Stimulated activated memory B cell treated with anti-CD40 and anti-IgM and Interleukin-4, amounts not matched to agents 10 μg/mL and 1 μg/mL and 100 μg/mL, for 72 hours (primary cell): ENCODE results near the gene ATXN2.
A peak's percentile ranks its signal among the peaks of the same experiment; 100 is the strongest.
"Not testable (repeated sequence)": the region's sequence is repeated elsewhere in the genome, so short reads cannot be mapped to it uniquely, and the experiment has no call there.

ENCODE experiments used
- ATAC-seq: fragments of 150-1000 bp; cut with Tn5 transposase; 2 replicates; pipeline ENCODE4 v1.10.0; 2021
- H3K27ac Mint-ChIP-seq: one replicate; pipeline ENCODE4 v1.8.0; 2022; ENCODE audit warnings: mild to moderate bottlenecking, mixed read lengths
- H3K27me3 Mint-ChIP-seq: one replicate; pipeline ENCODE4 v1.8.0; 2022; ENCODE audit warnings: mixed read lengths
- H3K36me3 Mint-ChIP-seq: one replicate; pipeline ENCODE4 v1.8.0; 2022; ENCODE audit warnings: mixed read lengths
- H3K4me1 Mint-ChIP-seq: one replicate; pipeline ENCODE4 v1.8.0; 2022; ENCODE audit warnings: mixed read lengths
- H3K4me3 Mint-ChIP-seq: one replicate; pipeline ENCODE4 v1.8.0; 2022; ENCODE audit warnings: mild to moderate bottlenecking, moderate library complexity, mixed read lengths
- H3K9me3 Mint-ChIP-seq: one replicate; pipeline ENCODE4 v1.8.0; 2022; ENCODE audit warnings: mixed read lengths

The ATXN2 gene

DNA sequence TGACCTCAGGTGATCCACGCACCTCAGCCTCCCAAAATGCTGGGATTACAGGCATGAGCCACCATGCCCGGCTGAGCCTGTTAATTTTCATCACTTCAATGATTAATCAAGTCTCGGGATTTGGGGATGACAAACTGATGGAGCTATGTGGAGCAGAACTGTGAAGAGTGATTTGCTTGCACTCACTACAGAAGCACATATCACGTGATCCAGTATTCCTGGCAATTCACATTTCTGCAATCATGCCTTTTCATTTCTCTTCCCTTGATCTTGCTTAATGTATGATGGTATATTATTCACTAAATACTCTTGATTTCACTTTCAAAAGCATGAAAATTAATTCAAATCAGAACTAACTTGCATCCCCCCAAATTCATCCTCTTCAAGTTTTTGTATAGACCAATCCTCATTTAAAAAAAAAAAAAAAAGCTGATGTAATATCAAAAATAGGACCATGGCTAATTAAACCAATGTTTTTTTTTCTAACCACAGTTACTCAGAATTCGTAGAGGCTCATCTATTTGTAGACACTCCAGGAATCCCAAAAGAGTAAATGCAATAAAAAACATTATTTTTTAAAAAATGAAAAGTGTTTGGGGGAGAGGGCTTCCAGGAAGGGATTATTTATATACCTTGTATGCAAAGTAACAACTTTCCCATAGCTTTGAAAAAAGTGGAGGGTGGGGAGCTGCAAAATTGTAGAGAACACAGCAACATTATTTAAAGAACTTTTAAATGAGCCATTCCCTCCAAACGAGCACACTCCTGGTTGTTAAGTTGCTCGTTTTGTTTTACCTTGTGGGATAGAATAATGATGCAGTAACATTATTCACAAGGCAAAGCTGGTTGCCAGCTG lies 7.0 kb upstream of the ATXN2 start:
- ATAC-seq = no peak
- no peak overlapping the region for H3K27ac Mint-ChIP-seq
- H3K9me3 Mint-ChIP-seq = no peaks in the 10 kb centered on the region
- H3K27me3 Mint-ChIP-seq = no peaks in the 10 kb centered on the region
- no peak overlapping the region for H3K4me3 Mint-ChIP-seq
- no peaks in the 10 kb centered on the region for H3K36me3 Mint-ChIP-seq
- no peaks in the 10 kb centered on the region for H3K4me1 Mint-ChIP-seq

DNA sequence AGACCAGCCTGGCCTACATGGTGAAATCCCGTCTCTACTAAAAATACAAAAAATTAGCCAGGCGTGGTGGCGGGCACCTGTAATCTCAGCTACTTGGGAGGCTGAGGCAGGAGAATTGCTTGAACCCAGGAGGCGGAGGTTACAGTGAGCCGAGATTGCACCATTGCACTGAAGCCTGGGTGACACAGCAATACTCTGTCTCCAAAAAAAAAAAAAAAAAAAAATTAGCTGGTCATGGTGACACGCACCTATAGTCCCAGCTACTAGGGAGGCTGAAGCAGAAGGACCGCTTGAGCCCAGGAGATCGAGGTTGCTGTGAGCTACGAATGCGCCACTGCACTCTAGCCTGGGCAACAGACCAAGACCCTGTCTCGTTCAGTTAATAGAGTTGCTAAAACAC lies 3.7 kb upstream of the ATXN2 start:
- H3K36me3 Mint-ChIP-seq, H3K27ac Mint-ChIP-seq, ATAC-seq, H3K4me1 Mint-ChIP-seq, H3K4me3 Mint-ChIP-seq, H3K27me3 Mint-ChIP-seq, H3K9me3 Mint-ChIP-seq: not testable (repeated sequence)

DNA sequence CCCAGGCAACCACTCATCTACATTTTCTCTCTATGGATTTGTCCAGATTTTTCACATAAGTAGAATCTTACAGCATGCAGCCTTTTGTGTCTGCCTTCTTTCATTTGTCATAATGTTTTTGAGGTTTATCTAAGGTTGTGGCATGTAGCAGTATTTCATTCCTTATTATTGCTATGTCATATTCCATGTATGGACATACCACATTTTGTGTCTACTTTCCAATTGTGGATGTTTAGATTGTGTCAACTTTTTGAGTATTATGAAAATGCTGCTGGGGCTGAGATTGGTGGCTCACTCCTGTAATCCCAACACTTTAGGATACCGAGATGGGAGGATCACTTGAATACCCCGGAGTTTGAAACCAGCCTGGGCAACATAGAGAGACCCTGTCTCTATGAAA lies 3.2 kb upstream of the ATXN2 start:
- Mint-ChIP-seq H3K4me1 (peaks cover 14% of the 10 kb centered on the region), H3K36me3 (no peaks in the 10 kb centered on the region), H3K27ac (no peak overlapping the region), H3K27me3 (no peaks in the 10 kb centered on the region), H3K9me3 (no peaks in the 10 kb centered on the region), H3K4me3 (no peak overlapping the region)
- no peak for ATAC-seq

DNA sequence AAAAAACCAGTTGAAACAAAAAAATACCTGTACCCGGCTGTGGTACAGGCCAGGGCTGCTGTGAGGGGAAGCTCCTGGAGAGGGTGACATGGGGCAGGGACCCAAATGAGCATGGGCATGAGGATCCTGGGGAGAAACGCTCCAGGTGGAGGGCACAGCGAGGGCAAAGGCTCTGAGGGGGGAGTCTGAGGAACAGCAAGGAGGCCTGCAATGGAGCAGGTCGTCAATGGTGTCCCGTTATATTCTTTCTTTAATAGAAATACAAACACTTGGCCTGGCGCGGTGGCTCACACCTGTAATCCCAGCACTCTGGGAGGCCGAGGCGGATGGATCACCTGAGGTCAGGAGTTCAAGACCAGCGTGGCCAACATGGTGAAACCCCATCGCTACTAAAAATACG lies 1.9 kb upstream of the ATXN2 start:
- H3K4me3 Mint-ChIP-seq, H3K9me3 Mint-ChIP-seq, H3K27ac Mint-ChIP-seq, ATAC-seq, H3K27me3 Mint-ChIP-seq, H3K36me3 Mint-ChIP-seq: not testable (repeated sequence)
- peaks cover 26% of the 10 kb centered on the region for H3K4me1 Mint-ChIP-seq

DNA sequence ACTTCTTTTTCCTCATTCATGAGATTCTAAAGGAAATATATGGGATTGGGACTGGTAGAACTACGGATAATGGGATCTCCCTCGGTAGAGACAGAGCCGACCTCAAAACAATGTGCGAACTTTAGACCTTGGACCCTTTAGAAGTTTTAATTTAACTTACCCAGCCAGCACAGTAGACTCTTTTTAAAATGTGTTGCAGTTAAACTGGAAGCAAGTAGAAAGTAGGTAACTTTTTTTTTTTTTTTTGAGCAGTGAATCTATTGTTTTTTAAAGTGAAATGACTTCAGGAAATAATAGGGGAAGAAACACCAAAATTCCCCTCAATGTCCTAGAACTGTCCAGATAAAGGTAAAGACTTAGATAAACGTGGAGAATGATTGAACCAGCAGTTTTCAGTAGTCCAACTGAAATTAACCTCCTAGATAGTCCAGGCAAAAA lies 1.1 kb upstream of the ATXN2 start:
- Mint-ChIP-seq H3K4me3 (peak overlapping the region; percentile 89), H3K4me1 (peaks cover 34% of the 10 kb centered on the region), H3K9me3 (no peaks in the 10 kb centered on the region)

DNA sequence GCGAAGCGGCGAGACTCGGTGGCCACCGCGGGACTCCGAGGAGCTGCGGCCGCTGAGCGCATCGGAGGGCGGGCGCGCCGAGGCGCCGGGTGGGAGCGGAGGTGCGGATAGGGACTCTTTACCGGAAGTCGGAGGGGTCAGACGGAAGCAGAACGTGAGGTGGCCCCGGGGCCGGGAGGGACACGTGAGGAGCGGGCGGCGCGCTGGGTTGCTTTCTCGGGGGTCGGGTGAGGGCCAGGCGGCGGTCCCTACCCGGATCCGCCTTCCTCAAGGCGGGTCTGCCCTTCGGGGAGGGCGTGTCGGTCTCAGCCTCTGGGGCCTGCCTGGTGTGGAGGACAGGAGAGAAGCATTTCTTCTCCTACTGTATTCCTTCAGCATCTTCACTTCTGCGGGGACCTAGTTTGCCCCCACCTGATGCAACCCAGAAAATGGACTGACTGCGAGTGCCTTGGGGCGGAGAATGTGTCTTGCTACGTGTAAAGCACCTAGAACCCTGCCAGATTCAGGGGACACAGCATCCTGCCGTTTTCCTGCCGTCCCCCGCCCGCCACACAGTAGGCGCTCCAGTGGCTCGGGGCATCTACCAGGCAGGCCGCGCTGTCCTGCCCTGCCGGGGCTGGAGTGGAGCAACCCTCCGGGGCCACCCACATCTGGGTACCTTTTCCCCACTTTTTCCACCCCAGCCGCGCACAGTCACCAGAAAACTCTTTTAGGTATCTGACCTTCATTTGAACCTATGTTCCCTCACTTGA lies 514 bp upstream of the ATXN2 start:
- Mint-ChIP-seq H3K4me1 (peaks cover 40% of the 10 kb centered on the region), H3K9me3 (no peaks in the 10 kb centered on the region), H3K27me3 (no peaks in the 10 kb centered on the region), H3K27ac (peak overlapping the region; percentile 83), H3K4me3 (peak overlapping the region; percentile 89), H3K36me3 (no peaks in the 10 kb centered on the region)
- peak; percentile 89 for ATAC-seq

More for the DNA sequence above, 1.1 kb upstream of the ATXN2 start:
- H3K27me3 Mint-ChIP-seq = no peaks in the 10 kb centered on the region
- H3K36me3 Mint-ChIP-seq = no peaks in the 10 kb centered on the region
- no peak for ATAC-seq
- peak overlapping the region; percentile 83 for H3K27ac Mint-ChIP-seq

DNA sequence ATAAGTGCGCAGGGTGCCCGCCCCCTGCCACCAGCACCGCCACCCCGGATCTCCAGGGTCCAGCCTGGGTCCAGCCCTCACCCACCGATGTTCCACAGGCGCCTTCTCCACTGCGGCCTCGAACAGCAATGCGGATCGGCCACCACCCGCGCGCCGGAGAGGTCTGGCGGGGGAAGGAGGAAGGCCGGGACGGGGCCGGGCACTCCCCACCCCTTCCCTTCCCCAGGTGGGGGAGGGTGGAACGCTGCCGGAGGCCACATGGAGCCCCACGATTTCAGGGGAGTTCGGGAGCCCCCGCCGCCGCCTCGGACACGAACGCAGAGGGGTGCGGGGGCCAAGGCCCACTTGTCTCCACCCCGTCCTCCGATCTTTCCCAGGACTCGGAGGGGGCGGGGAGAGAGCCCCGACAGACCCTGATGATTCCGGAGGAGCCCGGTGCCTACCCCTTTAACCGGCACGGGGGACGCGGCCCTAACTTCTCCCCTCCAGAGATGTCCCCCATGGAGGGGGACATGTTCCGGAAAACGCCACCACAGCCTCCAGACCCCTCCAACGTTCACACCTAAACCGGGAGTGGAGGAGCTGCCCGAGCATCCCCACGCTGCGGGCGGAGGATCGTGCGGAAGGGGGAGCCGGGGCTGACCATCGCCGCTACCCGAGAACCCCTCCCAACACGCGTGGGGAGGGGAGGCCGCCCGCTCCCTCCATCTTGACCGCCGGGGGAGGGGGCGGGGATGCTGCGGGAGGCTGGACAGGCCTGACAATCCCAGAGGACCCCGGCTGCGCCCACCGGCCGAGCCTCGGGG lies 1.1 kb downstream of the ATXN2 start:
- Mint-ChIP-seq H3K36me3 (no peaks in the 10 kb centered on the region), H3K4me3 (peak overlapping the region; percentile 89), H3K9me3 (no peaks in the 10 kb centered on the region), H3K4me1 (peaks cover 49% of the 10 kb centered on the region), H3K27me3 (no peaks in the 10 kb centered on the region), H3K27ac (peak overlapping the region; percentile 83)
- peak; percentile 32 for ATAC-seq

DNA sequence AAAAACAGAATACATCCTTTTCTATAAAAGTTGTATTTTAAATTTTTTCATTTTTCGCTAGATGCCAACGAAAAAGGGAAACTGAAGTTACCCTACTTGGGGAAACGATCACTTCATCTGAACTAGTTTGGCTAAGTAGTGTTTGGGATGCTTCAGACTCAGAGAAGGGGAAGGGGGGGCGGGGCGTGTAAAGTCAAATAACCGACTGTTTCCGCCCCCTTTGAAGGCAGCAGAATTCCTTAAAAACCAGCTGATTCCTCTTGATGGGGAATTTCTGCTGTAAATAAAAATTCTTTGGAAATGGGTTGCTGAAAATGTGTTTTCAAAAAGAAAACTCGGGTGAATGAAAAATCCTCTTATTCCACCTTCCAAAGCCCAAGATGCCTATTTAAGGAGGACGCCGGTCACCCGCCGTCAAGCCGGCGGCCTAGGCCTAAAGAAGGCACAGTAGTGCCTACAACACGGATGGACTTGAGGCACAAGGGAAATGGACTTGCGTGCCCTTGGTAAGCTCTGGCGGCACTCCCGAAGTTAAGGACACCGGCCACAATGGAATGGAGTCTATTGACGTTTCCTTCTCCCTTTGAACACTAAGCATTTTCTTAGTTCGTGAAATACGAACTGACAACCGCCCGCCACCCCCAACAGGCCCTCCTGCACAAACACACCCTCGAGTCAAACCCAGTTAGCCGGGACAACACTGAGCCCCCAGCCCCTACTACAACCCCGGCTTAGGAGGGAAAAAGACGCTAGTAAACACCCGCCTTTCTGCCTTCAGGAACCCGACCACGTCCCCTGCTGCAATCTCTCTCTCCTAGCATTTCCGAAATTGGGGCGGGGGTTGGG lies 1.9 kb downstream of the ATXN2 start:
- no peaks in the 10 kb centered on the region for H3K27me3 Mint-ChIP-seq
- no peaks in the 10 kb centered on the region for H3K9me3 Mint-ChIP-seq
- peaks cover 49% of the 10 kb centered on the region for H3K4me1 Mint-ChIP-seq
- H3K4me3 Mint-ChIP-seq = peak overlapping the region; percentile 89
- no peaks in the 10 kb centered on the region for H3K36me3 Mint-ChIP-seq
- H3K27ac Mint-ChIP-seq = peak overlapping the region; percentile 83
- ATAC-seq = no peak

DNA sequence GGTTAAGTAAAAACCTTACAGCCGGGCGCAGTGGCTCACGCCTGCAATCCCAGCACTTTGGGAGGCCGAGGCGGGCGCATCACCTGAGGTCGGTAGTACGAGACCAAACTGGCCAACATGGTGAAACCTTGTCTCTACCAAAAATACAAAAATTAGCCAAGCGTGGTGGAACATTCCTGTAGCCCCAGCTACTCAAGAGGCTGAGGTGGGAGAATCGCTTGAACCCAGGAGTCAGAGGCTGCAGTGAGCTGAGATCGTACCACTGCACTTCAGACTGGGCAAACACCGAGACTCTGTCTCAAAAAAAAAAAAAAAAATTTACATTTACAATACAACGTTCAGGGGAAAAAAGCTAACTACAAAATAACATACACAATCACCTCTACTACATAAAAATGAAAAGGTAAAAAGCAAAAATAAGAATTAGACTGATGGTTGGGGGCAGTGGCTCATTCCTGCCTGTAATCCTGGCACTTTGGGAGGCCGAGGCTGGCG lies 3.7 kb downstream of the ATXN2 start:
- not testable (repeated sequence) for H3K9me3 Mint-ChIP-seq, H3K4me3 Mint-ChIP-seq, H3K27me3 Mint-ChIP-seq, H3K27ac Mint-ChIP-seq, ATAC-seq, H3K36me3 Mint-ChIP-seq
- peaks cover 47% of the 10 kb centered on the region for H3K4me1 Mint-ChIP-seq

DNA sequence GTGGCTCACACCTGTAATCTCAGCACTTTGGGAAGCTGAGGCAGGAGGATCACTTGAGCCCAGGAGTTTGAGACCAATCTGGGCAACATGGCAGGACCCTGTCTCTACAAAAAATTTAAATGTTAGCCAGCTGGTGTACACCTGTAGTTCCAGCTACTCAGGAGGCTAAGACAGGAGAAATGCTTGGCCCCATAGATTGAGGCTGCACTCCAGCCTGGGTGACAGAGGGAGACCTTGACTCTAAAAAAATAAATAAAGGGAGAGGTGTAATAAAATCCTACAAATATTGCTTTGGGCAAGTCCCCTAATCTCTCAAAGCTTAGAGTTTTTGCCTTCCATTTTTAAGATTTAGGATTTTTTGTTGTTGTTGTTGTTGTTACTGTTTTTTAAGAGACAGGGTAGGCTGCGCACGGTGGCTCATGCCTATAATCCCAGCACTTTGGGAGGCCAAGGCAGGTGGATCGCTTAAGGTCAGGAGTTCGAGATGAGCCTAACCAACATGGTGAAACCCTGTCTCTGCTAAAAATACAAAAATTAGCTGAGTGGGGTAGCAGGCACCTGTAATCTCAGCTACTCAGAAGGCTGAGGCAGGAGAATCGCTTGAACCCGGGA lies 7.6 kb downstream of the ATXN2 start:
- H3K27ac Mint-ChIP-seq, H3K36me3 Mint-ChIP-seq, H3K9me3 Mint-ChIP-seq: not testable (repeated sequence)

DNA sequence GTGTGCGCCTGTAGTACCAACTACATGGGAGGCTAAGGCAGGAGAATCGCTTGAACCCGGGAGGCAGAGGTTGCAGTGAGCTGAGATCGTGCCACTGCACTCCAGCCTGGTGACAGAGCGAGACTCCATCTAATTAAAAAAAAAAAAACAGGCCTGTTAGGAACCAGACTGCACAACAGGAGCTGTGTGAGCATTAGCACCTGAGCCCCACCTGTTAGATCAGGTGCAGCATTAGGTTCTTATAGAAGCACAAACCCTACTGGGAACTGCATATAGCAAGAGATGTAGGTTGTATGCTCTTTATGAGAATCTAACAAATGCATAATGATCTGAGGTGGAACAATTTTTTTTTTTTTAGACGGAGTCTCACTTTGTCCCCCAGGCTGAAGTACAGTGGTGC lies 8.6 kb downstream of the ATXN2 start:
- Mint-ChIP-seq H3K27me3 (no peaks in the 10 kb centered on the region), H3K4me3 (no peak overlapping the region), H3K27ac (no peak overlapping the region), H3K9me3 (no peaks in the 10 kb centered on the region), H3K36me3 (no peaks in the 10 kb centered on the region), H3K4me1 (peaks cover 24% of the 10 kb centered on the region)
- ATAC-seq = no peak

More for the DNA sequence above, 7.6 kb downstream of the ATXN2 start:
- H3K4me1 Mint-ChIP-seq = peaks cover 31% of the 10 kb centered on the region
- H3K27me3 Mint-ChIP-seq, ATAC-seq, H3K4me3 Mint-ChIP-seq: not testable (repeated sequence)

DNA sequence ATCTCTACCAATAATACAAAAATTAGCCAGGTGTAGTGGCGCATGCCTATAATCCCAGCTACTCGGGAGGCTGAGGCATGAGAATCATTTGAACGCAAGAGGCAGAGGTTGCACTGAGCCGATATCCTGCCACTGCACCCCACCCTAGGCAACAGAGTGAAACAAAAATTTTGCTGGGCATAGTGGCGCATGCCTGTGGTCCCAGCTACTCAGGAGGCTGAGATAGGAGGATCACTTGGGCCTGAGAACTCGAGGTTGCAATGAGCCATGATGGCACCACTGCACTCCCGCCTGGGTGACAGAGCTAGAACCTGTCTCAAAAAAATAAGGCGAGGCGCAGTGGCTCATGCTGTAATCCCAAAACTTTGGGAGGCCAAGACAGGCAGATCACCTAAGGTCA lies 9.5 kb downstream of the ATXN2 start:
- ATAC-seq = no peak
- no peaks in the 10 kb centered on the region for H3K36me3 Mint-ChIP-seq
- peaks cover 15% of the 10 kb centered on the region for H3K4me1 Mint-ChIP-seq
- H3K9me3 Mint-ChIP-seq = no peaks in the 10 kb centered on the region
- no peak overlapping the region for H3K27ac Mint-ChIP-seq
- no peaks in the 10 kb centered on the region for H3K27me3 Mint-ChIP-seq
- H3K4me3 Mint-ChIP-seq = no peak overlapping the region

DNA sequence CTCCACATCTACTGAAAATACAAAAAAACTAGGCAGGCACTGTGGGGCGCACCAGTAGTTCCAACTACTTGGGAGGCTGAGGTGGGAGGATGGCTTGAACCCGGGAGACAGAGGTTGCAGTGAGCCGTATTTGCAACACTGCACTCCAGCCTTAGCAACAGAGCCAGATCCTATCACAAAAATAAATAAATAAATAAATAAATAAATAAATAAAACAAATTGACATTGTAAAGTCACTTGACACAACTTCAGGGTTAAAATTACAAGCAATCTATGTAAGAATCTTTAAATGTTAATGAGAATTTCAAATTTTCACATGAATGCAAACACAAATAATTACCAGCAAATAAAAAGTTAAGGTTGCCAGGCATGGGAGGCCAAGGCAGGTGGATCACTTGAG lies 11.1 kb downstream of the ATXN2 start:
- H3K27me3 Mint-ChIP-seq = no peaks in the 10 kb centered on the region
- H3K9me3 Mint-ChIP-seq = no peaks in the 10 kb centered on the region
- no peak for ATAC-seq
- H3K36me3 Mint-ChIP-seq = no peaks in the 10 kb centered on the region
- H3K4me1 Mint-ChIP-seq = peaks cover 6% of the 10 kb centered on the region
- H3K27ac Mint-ChIP-seq = no peak overlapping the region
- H3K4me3 Mint-ChIP-seq = no peak overlapping the region

DNA sequence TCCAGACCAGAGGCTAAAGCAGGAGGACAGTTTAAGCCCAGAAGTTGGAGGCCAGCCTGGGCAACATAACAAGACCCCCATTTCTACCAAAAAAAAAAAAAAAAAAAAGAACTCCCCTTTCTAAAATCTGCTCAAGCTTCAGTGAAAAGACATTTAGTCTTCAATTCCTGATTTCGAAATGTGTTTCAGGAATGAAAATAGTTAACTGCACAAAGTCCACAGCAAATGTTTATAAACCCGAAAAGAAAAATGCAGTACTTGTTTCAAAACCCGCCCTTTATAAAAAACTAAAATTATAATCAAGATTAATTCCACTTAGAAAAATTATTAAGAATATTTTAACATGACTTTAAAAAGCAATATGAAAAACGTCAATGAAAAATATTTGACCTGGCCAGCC lies 12.1 kb downstream of the ATXN2 start:
- no peak for ATAC-seq
- H3K4me1 Mint-ChIP-seq = peaks cover 6% of the 10 kb centered on the region
- H3K36me3 Mint-ChIP-seq = peaks cover under 1% of the 10 kb centered on the region
- H3K4me3 Mint-ChIP-seq = no peak overlapping the region
- H3K27me3 Mint-ChIP-seq = no peaks in the 10 kb centered on the region
- H3K9me3 Mint-ChIP-seq = no peaks in the 10 kb centered on the region
- no peak overlapping the region for H3K27ac Mint-ChIP-seq
